Endodermal cell (in vitro differentiated cells): ENCODE results near the gene TRAPPC3. TPM values are rescaled to one million over a fixed set of nuclear protein-coding genes. Genes with fewer than 3 reads are reported as not detected.

ENCODE experiments used
- DNase-seq: peaks from one replicate; pipeline ENCODE4 v3.0.0-alpha.2; 2017
- H3K27ac ChIP-seq: 2 replicates; pipeline ENCODE4 v1.5.1; 2013; ENCODE audit warnings: mild to moderate bottlenecking, low read depth, low read length, moderate library complexity
- H3K27me3 ChIP-seq: 2 replicates; pipeline ENCODE4 v1.6.1; 2013; ENCODE audit warnings: mild to moderate bottlenecking, low read length, moderate library complexity; ENCODE audit not compliant: insufficient read depth, control insufficient read depth, poor library complexity, severe bottlenecking
- H3K36me3 ChIP-seq: 2 replicates; pipeline ENCODE4 v1.7.0; 2013; ENCODE audit warnings: mild to moderate bottlenecking, low read length, moderate library complexity; ENCODE audit not compliant: control insufficient read depth, insufficient read depth
- H3K4me1 ChIP-seq: one replicate; pipeline ENCODE4 v1.7.0; 2013; ENCODE audit warnings: low read length; ENCODE audit not compliant: control insufficient read depth, insufficient read depth
- H3K4me3 ChIP-seq: 2 replicates; pipeline ENCODE4 v1.5.1; 2013; ENCODE audit warnings: mild to moderate bottlenecking, low read length, moderate library complexity
- H3K9ac ChIP-seq: 2 replicates; pipeline ENCODE4 v1.6.1; 2013; ENCODE audit warnings: mild to moderate bottlenecking, low read length, moderate library complexity; ENCODE audit not compliant: poor library complexity, severe bottlenecking; ENCODE audit errors: extremely low read depth
- H3K9me3 ChIP-seq: 2 replicates; pipeline ENCODE4 v1.6.1; 2013; ENCODE audit warnings: mild to moderate bottlenecking, low read length, moderate library complexity; ENCODE audit not compliant: control insufficient read depth
- H3K27ac Mint-ChIP-seq: 2 replicates; pipeline ENCODE4 v1.8.0; 2020; ENCODE audit warnings: mixed read lengths
- H3K27me3 Mint-ChIP-seq: 2 replicates; pipeline ENCODE4 v1.8.0; 2021; ENCODE audit warnings: mild to moderate bottlenecking, mixed read lengths; ENCODE audit not compliant: insufficient read depth
- H3K36me3 Mint-ChIP-seq: 2 replicates; pipeline ENCODE4 v1.8.0; 2020; ENCODE audit warnings: low read depth, mixed read lengths
- H3K4me1 Mint-ChIP-seq: 2 replicates; pipeline ENCODE4 v1.8.0; 2020; ENCODE audit warnings: mixed read lengths
- H3K4me3 Mint-ChIP-seq: 2 replicates; pipeline ENCODE4 v1.8.0; 2020; ENCODE audit warnings: mild to moderate bottlenecking, moderate library complexity, mixed read lengths
- H3K9me3 Mint-ChIP-seq: 2 replicates; pipeline ENCODE4 v1.8.0; 2020; ENCODE audit warnings: mild to moderate bottlenecking, mixed read lengths
- WGBS, 2 experiments: methylation state at CpG; one replicate each; pipeline versions ENCODE4 v1.1.5 to v1.1.7; 2013; ENCODE audit warnings: missing lambda C conversion rate in 2 of 2, mixed read lengths in 1 of 2; ENCODE audit not compliant: insufficient coverage in 1 of 2, insufficient read length in 1 of 2; 5-methylcytosine and 5-hydroxymethylcytosine counted together
- total RNA-seq, 2 donors: library from RNA; stranded (reverse); fragmentation: NEBNext Ultra II Directional in 1 of 2; extraction: Animal tissue kit (Norgen Biotek cat#: 25700) in 1 of 2; gene quantifications; 2 replicates in 1 of 2; 3 replicates in 1 of 2; pipeline ENCODE4 v1.2.1, GENCODE V29; 2021
- TF ChIP-seq, protein P1 (sequence below): fragments of 200-600 bp; sonication (generic); conservative IDR thresholded peaks from 2 replicates; pipeline ENCODE4 v1.5.0; 2021; ENCODE audit warnings: antibody characterized with exemption, mild to moderate bottlenecking

Gene TRAPPC3
- total RNA-seq, 2 donors from 2014 or later = 61.5 to 79.9 TPM

GRCh38 chr1:36112823-36113222, 36.5 kb downstream of the TRAPPC3 start:
- H3K9ac ChIP-seq = no peak overlapping the region
- H3K27me3 Mint-ChIP-seq = no peaks in the 10 kb centered on the region
- WGBS, 2 experiments = 92 to 94% methylated on average over 9 of the region's 9 CpGs
- no peaks in the 10 kb centered on the region for H3K9me3 Mint-ChIP-seq
- H3K4me3 ChIP-seq = no peak overlapping the region
- no peak overlapping the region for H3K27ac Mint-ChIP-seq
- no peaks in the 10 kb centered on the region for H3K36me3 Mint-ChIP-seq
- no peak overlapping the region for H3K27ac ChIP-seq
- H3K4me1 ChIP-seq = no peaks in the 10 kb centered on the region
- H3K9me3 ChIP-seq = no peaks in the 10 kb centered on the region
- TF ChIP-seq, protein P1, sequence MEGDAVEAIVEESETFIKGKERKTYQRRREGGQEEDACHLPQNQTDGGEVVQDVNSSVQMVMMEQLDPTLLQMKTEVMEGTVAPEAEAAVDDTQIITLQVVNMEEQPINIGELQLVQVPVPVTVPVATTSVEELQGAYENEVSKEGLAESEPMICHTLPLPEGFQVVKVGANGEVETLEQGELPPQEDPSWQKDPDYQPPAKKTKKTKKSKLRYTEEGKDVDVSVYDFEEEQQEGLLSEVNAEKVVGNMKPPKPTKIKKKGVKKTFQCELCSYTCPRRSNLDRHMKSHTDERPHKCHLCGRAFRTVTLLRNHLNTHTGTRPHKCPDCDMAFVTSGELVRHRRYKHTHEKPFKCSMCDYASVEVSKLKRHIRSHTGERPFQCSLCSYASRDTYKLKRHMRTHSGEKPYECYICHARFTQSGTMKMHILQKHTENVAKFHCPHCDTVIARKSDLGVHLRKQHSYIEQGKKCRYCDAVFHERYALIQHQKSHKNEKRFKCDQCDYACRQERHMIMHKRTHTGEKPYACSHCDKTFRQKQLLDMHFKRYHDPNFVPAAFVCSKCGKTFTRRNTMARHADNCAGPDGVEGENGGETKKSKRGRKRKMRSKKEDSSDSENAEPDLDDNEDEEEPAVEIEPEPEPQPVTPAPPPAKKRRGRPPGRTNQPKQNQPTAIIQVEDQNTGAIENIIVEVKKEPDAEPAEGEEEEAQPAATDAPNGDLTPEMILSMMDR = peak; percentile 10
- DNase-seq = no peak
- no peaks in the 10 kb centered on the region for H3K4me1 Mint-ChIP-seq
- H3K27me3 ChIP-seq = no peaks in the 10 kb centered on the region
- no peaks in the 10 kb centered on the region for H3K36me3 ChIP-seq
- no peak overlapping the region for H3K4me3 Mint-ChIP-seq

GRCh38 chr1:36111151-36111550, 38.1 kb downstream of the TRAPPC3 start:
- H3K27ac Mint-ChIP-seq = no peak overlapping the region
- no peaks in the 10 kb centered on the region for H3K27me3 Mint-ChIP-seq
- WGBS, 2 experiments = 87 to 92% methylated on average over 2 to 4 of the region's 4 CpGs
- H3K36me3 Mint-ChIP-seq = no peaks in the 10 kb centered on the region
- no peaks in the 10 kb centered on the region for H3K27me3 ChIP-seq
- H3K4me1 Mint-ChIP-seq = no peaks in the 10 kb centered on the region
- TF ChIP-seq, protein P1 = no peak
- no peak overlapping the region for H3K4me3 Mint-ChIP-seq
- no peak overlapping the region for H3K9ac ChIP-seq
- H3K9me3 Mint-ChIP-seq = no peaks in the 10 kb centered on the region
- no peak overlapping the region for H3K4me3 ChIP-seq
- H3K27ac ChIP-seq = no peak overlapping the region
- no peaks in the 10 kb centered on the region for H3K4me1 ChIP-seq
- no peaks in the 10 kb centered on the region for H3K9me3 ChIP-seq
- no peak for DNase-seq
- H3K36me3 ChIP-seq = no peaks in the 10 kb centered on the region

DNA sequence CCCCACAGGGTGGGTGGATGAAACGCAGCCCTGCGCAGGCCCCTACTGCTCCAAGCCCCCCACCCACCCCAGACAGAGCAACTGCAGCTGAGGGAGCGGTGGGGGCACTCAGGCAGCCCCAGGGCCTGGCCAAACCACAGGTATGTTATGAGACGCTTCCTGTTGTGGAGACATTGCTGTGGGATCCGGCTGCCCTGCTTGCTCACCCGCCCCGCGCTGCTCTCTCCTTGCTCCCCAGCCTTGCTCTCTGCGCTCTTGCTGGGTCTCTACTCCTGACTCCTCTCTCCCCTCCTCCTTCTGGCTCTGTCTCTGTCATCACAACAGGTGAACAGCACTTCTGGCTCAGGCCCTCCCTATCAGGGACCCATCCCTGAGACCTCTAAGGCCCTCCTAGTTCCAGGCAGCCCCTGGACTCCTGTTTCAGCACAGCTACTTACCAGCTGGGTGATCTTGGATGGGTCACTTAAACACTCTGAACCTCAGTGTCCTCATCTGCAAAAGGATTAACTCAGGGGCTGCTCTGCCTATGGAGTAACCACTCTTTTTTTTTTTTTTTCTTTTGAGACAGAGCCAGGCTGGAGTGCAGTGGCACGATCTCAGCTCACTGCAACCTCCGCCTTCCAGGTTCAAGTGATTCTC, 40.1 kb downstream of the TRAPPC3 start:
- H3K27ac ChIP-seq = no peak overlapping the region
- H3K9me3 Mint-ChIP-seq = no peaks in the 10 kb centered on the region
- no peak for DNase-seq
- WGBS, 2 experiments = 91 to 94% methylated on average over 7 to 11 of the region's 11 CpGs
- H3K27me3 ChIP-seq = no peaks in the 10 kb centered on the region
- no peak overlapping the region for H3K27ac Mint-ChIP-seq
- no peak overlapping the region for H3K4me3 ChIP-seq
- no peaks in the 10 kb centered on the region for H3K27me3 Mint-ChIP-seq
- TF ChIP-seq, protein P1 = no peak
- no peaks in the 10 kb centered on the region for H3K36me3 ChIP-seq
- H3K9me3 ChIP-seq = no peaks in the 10 kb centered on the region
- H3K9ac ChIP-seq = no peak overlapping the region
- H3K4me3 Mint-ChIP-seq = no peak overlapping the region
- H3K4me1 ChIP-seq = no peaks in the 10 kb centered on the region
- H3K4me1 Mint-ChIP-seq = no peaks in the 10 kb centered on the region
- H3K36me3 Mint-ChIP-seq = no peaks in the 10 kb centered on the region
